GM19240 (cell line): ENCODE measurements around the gene RNF115.
"Not testable (repeated sequence)": the region's sequence is repeated elsewhere in the genome, so short reads cannot be mapped to it uniquely, and the experiment has no call there.

Source experiments
- DNase-seq: peaks from one replicate; pipeline ENCODE4 v3.0.0; 2011; ENCODE audit warnings: low spot score; ENCODE audit not compliant: insufficient read length

RNF115 gene

DNA sequence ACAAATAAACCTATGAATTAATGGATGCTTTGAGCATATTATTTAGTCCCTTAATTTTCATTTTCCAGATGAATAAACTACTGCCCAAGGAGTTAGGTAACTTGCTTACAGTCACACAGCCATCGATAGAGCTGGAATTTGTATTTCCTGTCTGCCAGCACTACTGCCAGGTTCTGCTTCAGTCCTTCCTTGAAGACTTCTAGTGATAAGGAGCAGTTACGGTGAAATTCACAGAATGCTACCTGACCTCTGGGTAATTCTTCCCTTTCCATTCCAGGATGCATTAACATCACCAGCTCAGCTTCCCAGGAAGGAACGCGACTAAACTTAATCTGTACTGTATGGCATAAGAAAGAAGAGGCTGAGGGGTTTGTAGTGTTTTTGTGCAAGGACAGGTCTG, 93.4 kb downstream of the RNF115 start:
- DNase-seq: no peak

DNA sequence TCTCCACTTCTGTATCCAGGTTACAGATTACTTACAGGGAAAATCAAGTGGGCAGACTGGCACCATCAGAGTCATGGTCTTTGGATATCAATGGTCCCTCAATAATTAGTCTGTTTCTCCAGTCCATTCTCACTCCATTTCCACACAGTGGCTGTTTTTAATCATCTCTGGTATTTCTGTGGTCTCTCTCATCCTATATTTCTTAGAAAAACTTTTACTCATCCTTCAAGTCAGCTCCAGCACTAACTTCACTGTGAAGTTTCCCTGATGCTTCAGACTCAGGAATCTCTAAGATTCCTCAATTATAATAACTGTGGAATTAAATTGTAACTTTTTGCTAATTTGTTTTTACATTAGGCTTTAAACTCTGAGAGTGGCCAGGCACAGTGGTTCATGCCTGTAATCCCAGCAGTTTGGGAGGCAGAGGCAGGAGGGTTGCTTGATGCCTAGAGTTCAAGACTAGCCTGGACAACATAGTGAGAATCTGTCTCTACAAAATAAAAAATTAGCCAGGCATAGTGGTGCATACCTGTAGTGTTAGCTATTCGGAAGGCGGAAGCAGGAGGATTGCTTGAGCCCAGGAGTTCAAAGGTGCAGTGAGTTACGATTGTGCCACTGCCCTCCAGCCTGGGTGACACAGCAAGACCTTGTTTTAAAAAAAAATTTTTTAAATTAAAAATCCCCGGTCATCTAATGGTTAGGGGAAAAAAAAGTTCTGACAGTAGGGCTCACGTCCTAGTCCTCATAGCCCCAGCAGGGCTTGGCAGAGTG, 94.0 kb downstream of the RNF115 start:
- DNase-seq: no peak

DNA sequence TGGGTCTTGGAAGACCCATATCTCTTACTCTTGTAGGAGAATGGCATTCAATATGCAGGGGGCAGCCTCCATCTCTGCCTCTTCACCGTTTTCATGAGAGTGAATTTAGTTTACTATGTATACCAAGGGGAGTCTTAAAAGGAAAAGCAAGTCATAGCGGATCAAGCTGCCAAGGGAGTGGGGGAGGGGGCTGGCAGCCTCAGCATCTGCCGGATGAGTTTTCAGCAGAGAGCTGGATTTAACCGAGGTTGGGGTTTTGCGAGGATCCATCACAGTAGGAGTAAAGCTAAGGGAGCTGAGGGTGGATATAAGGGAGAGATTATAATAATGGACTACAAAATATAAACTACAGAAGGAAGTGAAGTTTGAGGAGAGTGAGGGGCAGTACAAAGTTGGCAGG, 94.7 kb downstream of the RNF115 start:
- no peak for DNase-seq

DNA sequence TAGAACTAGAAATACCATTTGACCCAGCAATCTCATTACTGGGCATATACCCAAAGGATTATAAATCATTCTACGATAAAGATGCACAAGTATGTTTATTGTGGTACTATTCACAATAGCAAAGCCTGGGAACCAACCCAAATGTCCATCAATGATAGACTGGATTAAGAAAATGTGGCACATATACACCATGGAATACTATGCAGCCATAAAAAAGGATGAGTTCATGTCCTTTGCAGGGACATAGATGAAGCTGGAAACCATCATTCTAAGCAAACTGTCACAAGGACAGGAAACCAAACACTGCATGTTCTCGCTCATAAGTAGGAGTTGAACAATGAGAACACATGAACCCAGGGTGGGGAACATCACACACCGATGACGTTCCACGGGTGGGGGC, 97.7 kb downstream of the RNF115 start:
- DNase-seq: not testable (repeated sequence)

DNA sequence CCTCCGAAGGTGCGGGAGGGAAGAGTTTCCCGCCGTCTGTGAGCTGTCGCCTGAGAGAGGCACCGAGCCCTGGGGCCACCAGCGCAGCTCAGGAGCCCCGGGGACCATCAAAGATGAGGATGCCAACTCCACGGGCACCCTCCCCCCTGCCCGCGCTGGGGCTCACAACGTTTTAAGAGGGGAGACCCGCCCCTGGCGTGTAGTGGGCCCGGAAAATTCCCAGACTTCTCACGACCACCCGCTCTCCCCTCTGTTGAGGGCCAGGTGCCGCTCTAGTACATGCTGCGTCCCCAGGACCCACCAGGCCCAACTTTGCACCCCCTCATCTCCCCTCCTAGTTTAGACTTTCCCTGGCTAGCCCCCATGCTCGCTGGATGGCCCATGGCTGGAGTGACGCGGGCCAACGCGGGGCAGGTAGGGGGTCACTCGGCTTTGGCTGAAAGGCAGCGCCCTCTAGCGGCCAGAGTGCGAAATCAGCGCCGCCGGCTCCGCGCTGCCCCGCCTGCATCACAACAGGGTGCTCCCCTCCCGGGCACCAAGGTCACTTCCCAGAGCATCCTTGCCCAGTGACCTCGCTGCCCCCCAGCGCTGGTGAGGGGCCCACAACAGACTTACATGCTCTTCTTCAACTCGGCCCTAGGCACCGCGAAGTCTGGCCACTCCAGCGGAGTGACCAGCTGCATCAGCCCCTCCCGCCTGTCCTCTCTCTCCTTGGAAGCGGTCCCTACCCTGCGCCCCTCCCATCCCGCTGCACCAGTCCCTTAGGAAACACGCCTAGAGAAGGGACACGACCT, 102.8 kb downstream of the RNF115 start:
- peak; percentile 26 for DNase-seq

DNA sequence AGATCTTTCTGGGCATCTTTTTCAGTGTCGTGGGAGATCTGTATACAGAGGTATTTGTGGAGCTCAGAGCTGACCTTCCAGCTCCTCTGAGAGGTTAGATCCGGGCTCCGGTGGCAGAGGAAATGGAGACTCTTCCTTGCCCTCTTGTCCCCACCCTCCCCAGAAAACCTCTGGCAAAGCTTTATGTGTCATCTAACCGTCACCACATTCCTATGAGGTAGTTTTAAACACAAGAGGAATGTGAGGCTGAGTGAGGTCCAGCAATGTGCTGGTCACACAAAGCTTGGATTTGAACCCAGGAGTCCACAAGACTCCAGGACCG, 103.4 kb downstream of the RNF115 start:
- no peak for DNase-seq

DNA sequence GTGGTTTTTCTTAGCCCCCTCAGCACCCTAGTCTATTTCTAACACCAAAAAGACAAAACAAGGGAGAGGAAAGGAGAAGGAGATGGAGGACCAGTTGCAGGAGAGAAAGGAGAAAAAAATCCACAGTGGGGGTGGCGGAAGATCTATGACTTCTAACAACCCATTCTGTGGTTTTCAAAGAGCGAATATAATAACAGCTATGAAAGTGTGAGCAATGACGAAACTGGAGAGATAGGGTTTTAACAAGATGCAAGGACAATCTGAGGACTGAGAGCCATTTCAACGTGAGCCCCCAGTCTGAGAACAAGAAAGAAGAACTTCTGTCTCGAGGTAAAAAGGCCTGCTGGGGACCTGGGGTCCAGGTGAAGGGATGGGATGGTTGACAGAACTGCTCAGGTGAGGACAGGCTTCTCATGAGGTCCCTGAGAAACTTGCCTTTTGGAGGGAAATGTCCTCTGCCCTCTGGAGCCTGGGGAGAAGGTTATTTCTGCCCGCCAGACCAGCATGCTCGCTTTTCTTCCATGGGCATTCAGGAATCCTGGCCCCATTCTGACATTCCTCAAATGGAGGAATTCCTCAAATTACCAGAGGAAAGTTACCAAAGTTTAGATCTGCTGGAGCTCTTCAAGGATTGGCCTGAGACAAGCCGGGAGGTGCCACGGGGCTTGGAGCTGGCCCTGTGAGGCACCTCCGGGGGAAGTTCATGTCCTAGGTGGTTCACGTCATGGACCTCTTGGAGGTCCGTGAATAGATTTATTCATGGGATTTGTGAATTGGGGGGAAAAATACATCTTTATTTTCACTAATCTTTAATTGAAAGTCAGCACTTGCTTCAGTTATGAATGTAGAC, 104.4 kb downstream of the RNF115 start, which contains the start of gene CD160:
Gene CD160 (plus strand): TSS at position 270 of the 850 bp plus-strand sequence. CDS start 8,829 bp downstream, outside the sequence.
- no peak for DNase-seq

DNA sequence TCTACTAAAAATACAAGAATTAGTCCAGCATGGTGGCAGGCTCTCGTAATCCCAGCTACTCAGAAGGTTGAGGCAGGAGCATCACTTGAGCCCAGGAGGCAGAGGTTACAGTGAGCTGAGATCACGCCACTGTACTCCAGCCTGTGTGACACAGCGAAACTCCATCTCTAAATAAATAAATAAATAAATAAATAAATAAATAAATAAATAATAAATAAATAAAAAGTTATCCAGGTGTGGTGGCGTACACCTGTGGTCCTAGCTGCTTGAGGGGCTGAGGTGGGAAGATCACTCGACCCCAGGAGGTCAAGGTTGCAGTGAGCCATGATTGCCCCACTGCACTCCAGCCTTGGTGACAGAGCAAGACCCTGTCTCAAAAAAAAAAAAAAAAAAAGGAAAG, 105.4 kb downstream of the RNF115 start:
- not testable (repeated sequence) for DNase-seq

DNA sequence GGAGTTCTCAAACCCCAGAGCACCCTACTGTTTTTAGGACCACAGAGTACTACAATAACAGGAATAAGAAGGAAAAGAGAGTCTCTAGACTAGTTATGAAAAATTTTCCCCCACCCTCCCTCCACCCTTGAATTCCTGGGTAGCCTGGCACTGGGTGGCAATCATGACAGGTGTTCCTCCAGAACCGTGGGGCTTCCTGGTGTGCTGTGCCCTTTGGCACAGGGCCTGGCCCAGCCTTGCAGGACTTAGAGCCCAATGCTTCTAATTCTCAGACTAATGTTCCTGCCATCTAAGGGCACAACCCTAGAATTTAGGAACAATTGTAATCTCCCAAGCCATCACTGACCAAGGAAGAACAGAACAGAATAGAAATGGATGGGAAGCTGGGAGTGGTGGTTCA, 106.1 kb downstream of the RNF115 start:
- DNase-seq: no peak

DNA sequence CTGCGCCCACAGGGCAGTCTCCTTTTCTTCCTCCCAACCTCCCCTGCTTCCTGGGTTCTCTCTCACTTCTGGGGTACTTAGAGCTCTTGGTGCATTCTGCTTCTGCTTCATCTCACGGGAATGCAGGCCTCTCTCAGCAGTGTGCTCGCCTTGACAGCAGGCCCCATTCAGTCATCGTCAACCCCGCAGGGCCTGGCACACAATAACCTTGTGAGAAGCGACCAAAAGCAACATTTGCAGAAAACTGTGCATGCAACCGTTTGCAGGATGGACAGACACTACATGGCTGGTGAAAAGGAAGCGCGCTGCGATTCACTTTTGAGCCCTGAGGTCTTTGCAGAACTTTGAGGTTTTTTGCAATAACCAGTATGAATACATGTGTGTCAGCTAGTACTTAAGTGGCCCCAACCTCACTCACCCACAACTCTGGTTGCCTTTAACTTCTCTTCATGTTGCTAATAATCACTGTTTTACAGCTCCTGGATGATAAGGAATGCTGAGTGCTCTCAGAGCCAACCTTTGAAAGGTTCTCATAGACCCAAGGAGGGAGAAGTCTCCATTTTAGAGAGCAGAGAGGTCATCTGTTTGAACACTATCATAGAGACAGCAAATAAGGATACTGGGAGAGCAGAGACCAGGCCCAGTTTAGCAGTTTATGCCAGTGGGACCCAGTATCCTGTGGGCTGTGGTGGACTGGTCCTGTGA, 107.1 kb downstream of the RNF115 start:
- DNase-seq: no peak

DNA sequence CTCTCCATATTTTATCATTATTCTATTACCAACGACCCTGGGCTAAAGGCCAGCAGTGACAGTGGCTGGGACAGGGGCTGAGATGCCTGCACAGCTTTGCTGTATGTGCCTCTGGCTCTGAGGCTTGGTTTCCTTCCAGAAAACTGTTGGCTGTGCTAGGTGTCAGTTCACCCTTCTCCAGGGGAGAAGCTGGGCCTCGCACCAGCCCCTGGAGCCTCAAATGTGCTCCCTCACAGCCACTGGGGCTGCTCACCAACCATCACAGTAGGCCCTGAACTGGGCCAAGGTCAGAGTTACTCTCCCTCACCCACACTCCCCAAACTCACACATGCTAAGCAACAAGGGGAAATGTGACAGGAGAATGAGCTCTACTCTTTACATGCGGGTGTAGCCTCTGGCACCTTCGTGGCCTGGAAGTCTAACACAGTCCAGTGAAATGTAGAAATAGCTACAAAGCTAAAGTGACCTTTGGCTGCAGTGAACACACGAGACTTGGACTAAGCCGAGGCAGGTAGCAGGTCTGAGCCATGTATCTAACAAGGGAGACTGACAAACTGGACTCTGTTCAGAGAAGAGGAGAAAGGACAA, 109.3 kb downstream of the RNF115 start:
- no peak for DNase-seq

DNA sequence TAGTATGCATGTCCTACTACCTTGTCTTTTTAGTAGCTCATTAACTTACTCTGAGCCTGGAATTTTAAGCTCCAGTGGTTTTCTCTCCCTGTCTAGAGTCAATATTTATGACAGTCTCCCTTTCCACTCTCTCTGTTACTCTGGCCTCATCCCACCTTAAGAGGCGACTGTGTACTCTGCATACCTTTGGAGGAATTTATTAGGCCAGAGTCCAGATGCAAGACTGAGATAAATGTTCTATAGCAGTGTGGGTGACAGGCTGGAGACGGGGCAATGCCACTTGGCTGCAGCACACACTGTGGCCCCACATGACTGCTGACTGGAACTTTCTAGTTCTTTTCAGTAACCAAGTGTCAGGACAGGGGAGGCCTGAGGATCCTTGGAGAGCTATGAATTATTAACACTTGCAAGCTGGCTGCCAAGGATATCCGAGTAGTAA, 112.7 kb downstream of the RNF115 start:
- DNase-seq: no peak

DNA sequence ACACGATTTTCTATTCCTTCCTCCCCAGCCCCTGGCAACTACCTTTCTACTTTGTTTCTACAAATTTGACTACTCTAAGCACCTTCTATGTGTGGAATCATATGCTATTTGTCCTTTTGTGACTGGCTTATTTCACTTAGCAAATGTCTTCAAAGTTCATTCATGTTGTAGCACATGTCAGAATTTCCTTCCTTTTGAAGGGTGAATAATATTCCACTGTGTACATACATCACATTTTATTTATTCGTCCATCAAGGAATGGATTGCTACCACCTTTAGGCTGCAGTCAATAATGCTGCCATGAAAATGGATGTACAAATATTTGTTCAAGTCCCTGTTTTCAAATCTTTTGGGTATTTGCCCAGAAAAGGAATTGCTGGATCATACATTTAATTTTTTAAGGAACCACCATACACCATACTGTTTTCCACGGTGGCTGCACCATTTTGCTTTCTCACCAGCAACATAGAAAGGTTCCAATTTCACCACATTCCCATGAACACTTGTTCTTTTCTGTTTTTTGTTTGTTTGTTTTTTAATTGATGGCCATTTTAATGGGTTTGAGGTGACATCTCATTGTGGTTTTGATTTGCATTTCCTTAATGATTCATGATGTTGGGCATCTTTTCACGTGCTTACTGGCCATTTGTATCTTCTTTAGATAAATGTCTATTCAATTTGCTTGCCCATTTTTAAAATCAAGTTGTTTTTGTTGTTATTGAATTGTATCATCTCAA, 113.4 kb downstream of the RNF115 start:
- DNase-seq: no peak

DNA sequence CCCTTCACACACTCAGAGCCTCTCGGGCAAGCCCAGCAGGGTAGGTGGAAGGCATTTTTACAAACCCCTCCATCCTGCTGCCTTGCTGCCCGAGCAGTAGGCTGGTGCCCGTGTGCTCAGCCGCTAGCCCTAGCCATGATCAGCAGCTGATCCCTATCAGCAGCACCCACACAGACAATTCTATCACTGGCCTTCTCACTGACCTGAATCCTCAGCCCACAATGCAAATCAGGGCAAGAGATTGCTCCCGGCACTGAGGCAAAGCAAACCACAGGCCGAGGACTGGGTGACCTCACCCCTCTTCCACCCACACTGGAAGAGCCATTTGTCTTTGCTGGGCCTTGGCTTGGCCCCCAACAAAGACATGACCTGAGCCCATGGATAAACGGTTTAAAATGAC, 115.8 kb downstream of the RNF115 start:
- DNase-seq: no peak

DNA sequence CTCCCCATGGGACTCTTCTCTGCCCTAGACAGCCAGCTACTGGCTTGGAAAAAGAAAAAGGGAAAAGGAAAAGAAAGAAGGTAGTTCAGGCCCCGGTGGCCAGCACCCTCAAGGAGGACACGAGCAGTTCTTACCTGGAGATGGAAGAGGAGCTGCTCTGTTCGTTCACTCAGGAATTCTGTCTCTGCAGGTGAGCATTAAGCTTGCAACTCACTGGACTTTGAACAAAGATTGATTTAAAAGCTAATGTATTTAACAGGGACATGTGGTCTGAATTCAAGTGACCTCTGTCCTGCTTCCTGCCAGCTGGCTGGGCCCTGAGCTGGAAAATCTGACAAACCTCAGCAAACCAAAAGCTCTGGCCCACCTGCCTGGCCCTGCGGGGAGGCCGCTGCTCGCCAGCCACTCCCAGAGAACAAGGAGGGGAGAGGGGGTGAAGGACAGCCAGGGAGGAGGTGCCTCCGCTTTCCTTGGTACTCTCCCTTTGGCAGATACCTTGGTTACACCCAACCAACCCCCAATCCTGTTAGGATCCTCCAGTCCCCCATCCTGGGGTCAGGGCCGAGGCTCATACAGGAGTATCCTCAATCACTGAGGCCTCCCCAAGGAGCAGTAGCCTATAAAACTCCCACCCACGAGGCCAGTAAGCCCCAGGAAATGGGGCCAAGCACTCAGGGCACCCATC, 116.6 kb downstream of the RNF115 start, which contains the start of gene PDZK1:
Gene PDZK1 (minus strand): TSS at position 186 of the 685 bp plus-strand sequence. CDS start 19,347 bp downstream, outside the sequence.
- no peak for DNase-seq

DNA sequence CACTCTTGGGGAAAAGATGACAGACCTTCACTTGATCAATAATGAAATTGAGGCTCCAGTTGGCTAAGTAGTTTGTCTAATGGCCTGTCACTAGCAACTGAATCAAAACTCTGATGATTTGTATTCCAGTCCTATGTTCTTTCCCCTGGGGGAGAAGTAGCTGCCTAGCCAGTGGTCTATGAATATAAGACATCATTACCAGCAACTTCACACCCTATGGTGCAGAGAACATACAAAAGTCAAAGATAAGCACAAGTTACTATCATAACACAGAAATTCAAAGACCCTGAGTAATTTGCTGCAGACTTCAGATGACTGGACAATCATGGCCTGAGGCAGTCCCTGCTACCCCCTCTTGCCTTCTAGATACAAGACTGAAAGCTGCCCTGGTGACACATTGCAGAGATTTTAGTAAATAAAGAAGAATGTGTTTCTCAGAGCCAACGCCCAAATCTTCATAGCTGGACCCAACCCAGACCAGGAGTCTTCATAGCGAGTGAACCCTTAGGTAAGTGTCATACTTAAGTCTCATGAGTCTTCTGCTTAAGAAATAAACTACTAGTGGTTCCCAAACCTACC, 117.7 kb downstream of the RNF115 start:
- DNase-seq: no peak

DNA sequence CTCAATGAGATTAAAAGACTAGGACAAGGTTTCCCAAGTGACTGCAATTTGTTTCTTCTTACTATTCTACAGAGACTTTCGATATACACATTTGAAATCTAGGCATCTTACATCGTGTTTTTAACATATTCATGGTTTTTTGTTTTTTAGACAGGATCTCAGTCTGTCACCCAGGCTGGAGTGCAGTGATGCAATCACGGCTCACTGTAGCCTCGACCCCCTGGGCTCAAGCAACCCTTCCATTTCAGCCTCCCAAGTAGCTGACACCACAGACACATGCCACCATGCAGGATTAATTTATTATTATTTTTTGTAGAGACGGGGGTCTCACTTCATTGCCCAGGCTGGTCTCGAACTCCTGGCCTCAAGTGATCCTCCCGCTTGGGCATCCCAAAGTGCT, 118.3 kb downstream of the RNF115 start:
- no peak for DNase-seq

DNA sequence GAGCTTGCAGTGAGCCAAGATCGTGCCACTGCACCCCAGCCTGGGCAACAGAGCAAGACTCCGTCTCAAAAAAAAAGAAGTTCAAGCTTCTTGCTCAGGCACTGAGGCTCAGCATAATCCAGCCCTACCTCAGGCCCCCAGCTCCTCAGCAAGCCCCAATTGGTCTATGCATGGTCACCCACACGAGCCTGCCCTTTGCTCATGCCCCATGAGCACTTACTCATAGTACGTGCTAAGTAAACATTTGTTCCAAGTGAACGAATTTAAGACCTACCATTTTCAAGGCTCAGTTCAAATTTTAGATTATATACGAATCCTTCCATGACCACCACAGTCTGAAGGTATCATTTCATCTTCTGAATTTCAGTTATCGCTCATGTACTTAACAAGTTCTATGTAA, 121.1 kb downstream of the RNF115 start:
- DNase-seq: no peak

DNA sequence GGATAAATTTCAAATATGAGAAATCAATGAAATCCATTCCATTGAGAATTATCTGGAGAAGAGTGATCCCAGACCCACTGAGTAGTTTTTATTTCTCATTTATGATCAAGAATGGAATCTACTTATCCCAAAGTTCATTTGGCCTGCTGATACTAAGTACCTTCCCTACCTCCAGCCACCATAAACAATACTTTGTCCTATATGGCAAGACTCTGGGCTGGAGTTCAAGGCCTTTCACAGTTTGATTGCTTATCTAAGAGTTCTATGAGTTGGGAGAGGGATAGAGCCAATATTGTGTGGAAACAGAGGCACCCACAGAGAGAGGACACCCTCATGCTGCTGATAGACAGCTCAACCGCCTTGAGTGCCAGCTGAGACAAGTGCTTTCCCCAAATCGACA, 121.8 kb downstream of the RNF115 start:
- no peak for DNase-seq
